Ovary (tissue), 3 donors: ENCODE data around the gene KNDC1.

ENCODE experiments used
- EP300 ChIP-seq: sonication (generic); formaldehyde crosslinking; IDR thresholded peaks from one replicate; pipeline ENCODE4 v1.6.1; 2017; ENCODE audit warnings: antibody characterized with exemption
- POLR2A ChIP-seq: fragments of 450-650 bp; IDR thresholded peaks from one replicate; pipeline ENCODE4 v1.6.1; 2017; ENCODE audit warnings: antibody characterized with exemption, mild to moderate bottlenecking, moderate library complexity
- TF ChIP-seq, protein P1 (sequence below), 3 donors: fragments of 450-650 bp in 2 of 3; fragments of 200-600 bp in 1 of 3; IDR thresholded peaks; one replicate each; pipeline versions ENCODE4 v1.5.1 to v1.8.0; 2016 to 2022; ENCODE audit warnings: antibody characterized with exemption in 3 of 3, mild to moderate bottlenecking in 1 of 3
- donor health status: DM: no; HTN: no; CAD: no.

DNA sequence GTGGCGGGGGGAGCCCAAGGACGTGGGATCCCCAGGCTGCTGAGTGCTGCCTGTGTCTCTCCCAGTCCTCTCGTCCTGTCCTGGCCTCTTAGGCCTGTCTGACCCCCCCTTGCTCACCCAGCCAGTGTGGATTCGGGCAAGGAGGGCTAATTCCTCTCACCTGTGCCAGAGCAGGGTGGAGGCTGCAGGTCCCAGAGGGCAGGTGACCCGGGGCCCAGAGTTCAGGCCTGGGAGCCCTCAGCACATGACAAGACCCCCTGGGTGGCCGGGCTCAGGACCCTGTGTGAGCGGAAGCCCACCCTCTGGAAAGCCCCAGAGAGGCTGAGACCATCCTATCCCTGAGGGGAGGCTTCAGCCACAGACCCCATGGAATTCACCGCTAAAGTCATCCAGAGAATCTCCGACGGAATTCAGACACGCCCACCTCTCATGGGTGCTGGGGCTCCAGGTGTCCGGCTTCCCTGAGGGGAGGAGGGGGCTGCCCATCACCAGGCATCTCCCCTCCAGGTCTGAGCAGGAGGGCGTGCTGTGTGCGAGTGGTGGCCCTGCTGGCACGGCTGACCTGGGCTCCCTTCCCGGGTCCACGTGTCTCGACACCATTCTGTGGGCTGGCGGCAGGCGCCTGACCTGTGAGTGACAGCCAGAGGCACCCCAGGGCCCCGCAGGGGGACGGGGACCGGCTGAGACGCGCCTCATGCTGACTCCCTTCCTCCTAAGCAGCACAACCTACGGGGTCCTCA, 5.0 kb downstream of the KNDC1 start:
- TF ChIP-seq, protein P1, sequence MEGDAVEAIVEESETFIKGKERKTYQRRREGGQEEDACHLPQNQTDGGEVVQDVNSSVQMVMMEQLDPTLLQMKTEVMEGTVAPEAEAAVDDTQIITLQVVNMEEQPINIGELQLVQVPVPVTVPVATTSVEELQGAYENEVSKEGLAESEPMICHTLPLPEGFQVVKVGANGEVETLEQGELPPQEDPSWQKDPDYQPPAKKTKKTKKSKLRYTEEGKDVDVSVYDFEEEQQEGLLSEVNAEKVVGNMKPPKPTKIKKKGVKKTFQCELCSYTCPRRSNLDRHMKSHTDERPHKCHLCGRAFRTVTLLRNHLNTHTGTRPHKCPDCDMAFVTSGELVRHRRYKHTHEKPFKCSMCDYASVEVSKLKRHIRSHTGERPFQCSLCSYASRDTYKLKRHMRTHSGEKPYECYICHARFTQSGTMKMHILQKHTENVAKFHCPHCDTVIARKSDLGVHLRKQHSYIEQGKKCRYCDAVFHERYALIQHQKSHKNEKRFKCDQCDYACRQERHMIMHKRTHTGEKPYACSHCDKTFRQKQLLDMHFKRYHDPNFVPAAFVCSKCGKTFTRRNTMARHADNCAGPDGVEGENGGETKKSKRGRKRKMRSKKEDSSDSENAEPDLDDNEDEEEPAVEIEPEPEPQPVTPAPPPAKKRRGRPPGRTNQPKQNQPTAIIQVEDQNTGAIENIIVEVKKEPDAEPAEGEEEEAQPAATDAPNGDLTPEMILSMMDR (IDR thresholded peaks at IDR 0.05): no peak
- TF ChIP-seq EP300 (no peak), POLR2A (no peak)
